ENCODE results near the gene APLNR.
"Not testable (repeated sequence)": the region's sequence is repeated elsewhere in the genome, so short reads cannot be mapped to it uniquely, and the experiment has no call there.

Gene APLNR

GRCh38 chr11:57237204-57237681, at the start of gene APLNR:
APLNR (minus strand) TSS chr11:57237250; CDS start chr11:57237004, 246 bp downstream.
- DNase-seq, result no peak

GRCh38 chr11:57283231-57283990, 46.4 kb upstream of the APLNR start:
- no peak for DNase-seq

- DNase-seq, result not testable (repeated sequence)
Observed at GRCh38 chr11:57281546-57281945, 44.5 kb upstream of the APLNR start.

- DNase-seq, result no peak
Observed at GRCh38 chr11:57279116-57279515, 42.1 kb upstream of the APLNR start.

- DNase-seq, result no peak
Observed at GRCh38 chr11:57278721-57279095, 41.7 kb upstream of the APLNR start.

GRCh38 chr11:57277845-57278720, 41.0 kb upstream of the APLNR start:
- DNase-seq, result peak; percentile 40 to 51

GRCh38 chr11:57276971-57277675, 40.1 kb upstream of the APLNR start:
- no peak for DNase-seq

GRCh38 chr11:57276169-57276970, 39.3 kb upstream of the APLNR start:
- no peak for DNase-seq

- no peak for DNase-seq
Observed at GRCh38 chr11:57275582-57275981, 38.5 kb upstream of the APLNR start.

GRCh38 chr11:57274904-57275498, 38.0 kb upstream of the APLNR start:
- no peak for DNase-seq

GRCh38 chr11:57273448-57274058, 36.5 kb upstream of the APLNR start:
- DNase-seq, result no peak

- DNase-seq, result no peak
Observed at GRCh38 chr11:57269571-57270021, 32.5 kb upstream of the APLNR start.

GRCh38 chr11:57266157-57266556, 29.1 kb upstream of the APLNR start:
- DNase-seq, result no peak

- no peak for DNase-seq
Observed at GRCh38 chr11:57263351-57263750, 26.3 kb upstream of the APLNR start.

- DNase-seq, result no peak
Observed at GRCh38 chr11:57262157-57262556, 25.1 kb upstream of the APLNR start.

GRCh38 chr11:57260937-57261783, 24.1 kb upstream of the APLNR start:
- no peak for DNase-seq

- no peak for DNase-seq
Observed at GRCh38 chr11:57256119-57256518, 19.1 kb upstream of the APLNR start.

GRCh38 chr11:57255618-57256017, 18.6 kb upstream of the APLNR start:
- no peak for DNase-seq

- no peak for DNase-seq
Observed at GRCh38 chr11:57254631-57255030, 17.6 kb upstream of the APLNR start.

GRCh38 chr11:57251491-57252104, 14.5 kb upstream of the APLNR start:
- no peak for DNase-seq
